ENCODE results near the gene DUSP10. TPM values are rescaled to one million over a fixed set of nuclear protein-coding genes. Genes with fewer than 3 reads are reported as not detected.

DUSP10 gene
- total RNA-seq, 1 experiment from 2014 or later: 1.7 TPM

- RAD21 ChIA-PET (ENCODE audit: low non-redundant PET in 1 of 2, low total read pairs in 2 of 2, uncharacterized antibody in 2 of 2, unreplicated experiment in 2 of 2): no interaction called here
- Histone ChIP-seq H3K4me1 (ENCODE audit: control insufficient read depth in 1 of 2, insufficient read depth in 2 of 2, low read length in 2 of 2) (no peaks in the 10 kb centered on the region), H3K4me2 (ENCODE audit: low read length) (no peak overlapping the region), H2AFZ (ENCODE audit: low read depth, low read length, poor library complexity, severe bottlenecking) (no peak overlapping the region), H3K9me2 (ENCODE audit: insufficient read depth) (no peaks in the 10 kb centered on the region), H3K36me3 (ENCODE audit: control insufficient read depth in 1 of 2, insufficient read depth in 2 of 2, low read length in 2 of 2) (no peaks in the 10 kb centered on the region), H3K27ac (ENCODE audit: low read depth, low read length) (no peak overlapping the region), H3K9me3 (ENCODE audit: control insufficient read depth in 1 of 2, insufficient read depth in 1 of 2, low read depth in 1 of 2, low read length in 2 of 2) (no peaks in the 10 kb centered on the region), H3K27me3 (ENCODE audit: insufficient read depth, low read length) (no peaks in the 10 kb centered on the region), H3K9ac (ENCODE audit: low read length) (no peak overlapping the region), H3K4me3 (replicated peaks in 1 of 2; ENCODE audit: low read depth in 1 of 2, low read length in 2 of 2) (no peak overlapping the region), H3K79me2 (ENCODE audit: insufficient read depth, low read length) (no peaks in the 10 kb centered on the region), H4K20me1 (ENCODE audit: insufficient read depth) (no peaks in the 10 kb centered on the region)
- intact Hi-C loops (cut with micrococcal nuclease): no loop called here
- no peak for TF ChIP-seq JUND (IDR thresholded peaks at IDR 0.05)
- no peak for TF ChIP-seq ATF3 (IDR thresholded peaks at IDR 0.05)
- TF ChIP-seq SRF (IDR thresholded peaks at IDR 0.05; ENCODE audit: low read depth): no peak
- TF ChIP-seq CBX3 (IDR thresholded peaks at IDR 0.05; ENCODE audit: low read depth): no peak
- TF ChIP-seq EZH2phosphoT487 (IDR thresholded peaks at IDR 0.05; ENCODE audit: borderline replicate concordance): no peak
- no TSS peak for BruUV-seq (replicated peaks)
- ATAC-seq (no peak), DNase-seq (ENCODE audit: low read depth, low spot score) (no peak)
- CTCF ChIA-PET: no interaction called here
- POLR2A ChIA-PET: no interaction called here
These were observed 18.7 kb downstream of the DUSP10 start for GRCh38 chr1:221723018-221723847.

- no TSS peak for BruUV-seq (replicated peaks)
- Histone ChIP-seq H3K36me3 (ENCODE audit: control insufficient read depth in 1 of 2, insufficient read depth in 2 of 2, low read length in 2 of 2) (no peaks in the 10 kb centered on the region), H3K4me2 (ENCODE audit: low read length) (no peak overlapping the region), H3K27ac (ENCODE audit: low read depth, low read length) (no peak overlapping the region), H3K79me2 (ENCODE audit: insufficient read depth, low read length) (no peaks in the 10 kb centered on the region), H4K20me1 (ENCODE audit: insufficient read depth) (no peaks in the 10 kb centered on the region), H2AFZ (ENCODE audit: low read depth, low read length, poor library complexity, severe bottlenecking) (no peak overlapping the region), H3K27me3 (ENCODE audit: insufficient read depth, low read length) (no peaks in the 10 kb centered on the region), H3K4me3 (replicated peaks in 1 of 2; ENCODE audit: low read depth in 1 of 2, low read length in 2 of 2) (no peak overlapping the region), H3K9me3 (ENCODE audit: control insufficient read depth in 1 of 2, insufficient read depth in 1 of 2, low read depth in 1 of 2, low read length in 2 of 2) (no peaks in the 10 kb centered on the region), H3K4me1 (ENCODE audit: control insufficient read depth in 1 of 2, insufficient read depth in 2 of 2, low read length in 2 of 2) (no peaks in the 10 kb centered on the region), H3K9ac (ENCODE audit: low read length) (no peak overlapping the region), H3K9me2 (ENCODE audit: insufficient read depth) (no peaks in the 10 kb centered on the region)
- ChIA-PET POLR2A (no interaction called here), CTCF (no interaction called here), RAD21 (ENCODE audit: low non-redundant PET in 1 of 2, low total read pairs in 2 of 2, uncharacterized antibody in 2 of 2, unreplicated experiment in 2 of 2) (no interaction called here)
- no peak for ATAC-seq
- DNase-seq (ENCODE audit: low read depth, low spot score): no peak
- intact Hi-C loops (cut with micrococcal nuclease): no loop called here
- TF ChIP-seq CTCF (IDR thresholded peaks at IDR 0.05 in 2 of 3, conservative IDR thresholded peaks at IDR 0.05 in 1 of 3; ENCODE audit: borderline replicate concordance in 1 of 3, insufficient read depth in 1 of 3, low read depth in 2 of 3, low read length in 2 of 3) (no peak), ZNF274 (IDR thresholded peaks at IDR 0.05; ENCODE audit: low read depth, low read length) (no peak), JUND (IDR thresholded peaks at IDR 0.05) (no peak), SP1 (IDR thresholded peaks at IDR 0.05; ENCODE audit: low read depth) (no peak), ZFX (IDR thresholded peaks at IDR 0.05) (no peak), REST (IDR thresholded peaks at IDR 0.05; ENCODE audit: low read depth) (no peak), EZH2 (IDR thresholded peaks at IDR 0.05) (no peak), CBX3 (IDR thresholded peaks at IDR 0.05; ENCODE audit: low read depth) (no peak), FOSL1 (IDR thresholded peaks at IDR 0.05; ENCODE audit: low read depth) (no peak), POLR2AphosphoS5 (IDR thresholded peaks at IDR 0.05; ENCODE audit: low read depth, low read length) (no peak), ELF1 (IDR thresholded peaks at IDR 0.05; ENCODE audit: borderline replicate concordance, low read depth) (no peak)
These were observed 19.5 kb downstream of the DUSP10 start for GRCh38 chr1:221722254-221723017.

Measured in HCT116 (cell line).